Mucosa of descending colon (tissue), 3 donors: Measurements from ENCODE around the gene SUFU. TPM values are rescaled to one million over a fixed set of nuclear protein-coding genes. Genes with fewer than 3 reads are reported as not detected.

Source experiments
- ATAC-seq: fragments of 200-7000 bp; cut with Tn5 transposase; one replicate; pipeline ENCODE4 v1.9.1; 2020; ENCODE audit warnings: mild to moderate bottlenecking, moderate library complexity
- DNase-seq, 3 donors: peaks; one replicate each; pipeline ENCODE4 v3.0.0-alpha.2; 2020
- H3K36me3 ChIP-seq: fragments of 200-600 bp; one replicate; pipeline ENCODE4 v1.8.0; 2021; ENCODE audit warnings: low read depth, mild to moderate bottlenecking
- H3K4me1 ChIP-seq: fragments of 200-600 bp; one replicate; pipeline ENCODE4 v1.8.0; 2021; ENCODE audit warnings: low read depth, mild to moderate bottlenecking
- H3K4me3 ChIP-seq: fragments of 200-600 bp; one replicate; pipeline ENCODE4 v1.8.0; 2021; ENCODE audit warnings: mild to moderate bottlenecking
- H3K9me3 ChIP-seq: fragments of 200-600 bp; one replicate; pipeline ENCODE4 v1.8.0; 2021; ENCODE audit warnings: mild to moderate bottlenecking
- intact Hi-C, 2 donors: fragments of 100-400 bp; cut with DNase I in 1 of 2; cut with micrococcal nuclease in 1 of 2; formaldehyde crosslinking; loops; one replicate each; pipeline versions ENCODE4 v1.11.0 to v1.11.1; 2022; cut with DNase I, micrococcal nuclease
- total RNA-seq, 3 donors: library from RNA; stranded (reverse); fragmentation: NEBNext Ultra II Directional in 2 of 3; extraction: Animal tissue kit (Norgen Biotek cat#: 25700) in 2 of 3; gene quantifications; one replicate each; pipeline versions ENCODE4 v1.2.1 to v1.2.4, GENCODE V29; 2021 to 2023
- TF ChIP-seq, protein P1 (sequence below): fragments of 200-600 bp; IDR thresholded peaks from one replicate; pipeline ENCODE4 v1.8.0; 2022; ENCODE audit warnings: antibody characterized with exemption, mild to moderate bottlenecking
- donor health status: DM: no; HTN: no; CAD: no; lungs with moderate emphysema.
- donor health status: DM: no; HTN: no; CAD: no.
- donor health status: DM: no; HTN: yes; CAD: no.

Gene SUFU
- total RNA-seq, 3 donors from 2014 or later: 9.0 to 13.9 (median 9.5) TPM

GRCh38 chr10:102633848-102634247 is 130.1 kb downstream of the SUFU start:
- TF ChIP-seq, protein P1, sequence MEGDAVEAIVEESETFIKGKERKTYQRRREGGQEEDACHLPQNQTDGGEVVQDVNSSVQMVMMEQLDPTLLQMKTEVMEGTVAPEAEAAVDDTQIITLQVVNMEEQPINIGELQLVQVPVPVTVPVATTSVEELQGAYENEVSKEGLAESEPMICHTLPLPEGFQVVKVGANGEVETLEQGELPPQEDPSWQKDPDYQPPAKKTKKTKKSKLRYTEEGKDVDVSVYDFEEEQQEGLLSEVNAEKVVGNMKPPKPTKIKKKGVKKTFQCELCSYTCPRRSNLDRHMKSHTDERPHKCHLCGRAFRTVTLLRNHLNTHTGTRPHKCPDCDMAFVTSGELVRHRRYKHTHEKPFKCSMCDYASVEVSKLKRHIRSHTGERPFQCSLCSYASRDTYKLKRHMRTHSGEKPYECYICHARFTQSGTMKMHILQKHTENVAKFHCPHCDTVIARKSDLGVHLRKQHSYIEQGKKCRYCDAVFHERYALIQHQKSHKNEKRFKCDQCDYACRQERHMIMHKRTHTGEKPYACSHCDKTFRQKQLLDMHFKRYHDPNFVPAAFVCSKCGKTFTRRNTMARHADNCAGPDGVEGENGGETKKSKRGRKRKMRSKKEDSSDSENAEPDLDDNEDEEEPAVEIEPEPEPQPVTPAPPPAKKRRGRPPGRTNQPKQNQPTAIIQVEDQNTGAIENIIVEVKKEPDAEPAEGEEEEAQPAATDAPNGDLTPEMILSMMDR: no peak

DNA sequence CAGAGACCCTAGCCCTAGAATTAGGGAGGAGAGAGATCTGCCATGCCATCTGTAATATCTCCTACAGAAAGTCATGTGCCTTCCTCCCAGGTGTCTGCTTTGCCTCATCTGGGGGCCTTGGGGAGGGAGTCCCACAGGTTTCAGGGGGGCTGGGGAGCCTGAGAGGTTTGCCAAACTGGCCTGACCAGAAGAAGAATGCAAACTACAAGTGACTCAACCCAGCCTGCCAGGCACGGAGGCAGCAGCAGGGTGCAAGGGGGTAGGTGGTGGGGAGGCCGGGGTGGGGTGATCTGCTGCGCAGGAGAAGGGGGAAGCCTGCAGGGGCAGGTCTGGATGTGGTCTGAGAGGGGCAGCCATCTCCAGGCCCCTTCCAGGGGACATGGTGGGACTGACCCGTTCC is 130.9 kb downstream of the SUFU start:
- intact Hi-C loops: no loop called here
- Histone ChIP-seq H3K36me3 (no peaks in the 10 kb centered on the region), H3K4me3 (no peak overlapping the region), H3K4me1 (peaks cover 9% of the 10 kb centered on the region), H3K9me3 (no peaks in the 10 kb centered on the region)
- peak in 1 of 3 donors; percentile 43 for DNase-seq
- no peak for ATAC-seq
- TF ChIP-seq, protein P1: no peak

More at GRCh38 chr10:102633848-102634247, 130.1 kb downstream of the SUFU start:
- H3K4me1 ChIP-seq: peaks cover 9% of the 10 kb centered on the region
- H3K9me3 ChIP-seq: no peaks in the 10 kb centered on the region
- no peaks in the 10 kb centered on the region for H3K36me3 ChIP-seq
- intact Hi-C loops: no loop called here
- no peak overlapping the region for H3K4me3 ChIP-seq
- DNase-seq: peak in 2 of 3 donors; percentile 15 to 34
- no peak for ATAC-seq

DNA sequence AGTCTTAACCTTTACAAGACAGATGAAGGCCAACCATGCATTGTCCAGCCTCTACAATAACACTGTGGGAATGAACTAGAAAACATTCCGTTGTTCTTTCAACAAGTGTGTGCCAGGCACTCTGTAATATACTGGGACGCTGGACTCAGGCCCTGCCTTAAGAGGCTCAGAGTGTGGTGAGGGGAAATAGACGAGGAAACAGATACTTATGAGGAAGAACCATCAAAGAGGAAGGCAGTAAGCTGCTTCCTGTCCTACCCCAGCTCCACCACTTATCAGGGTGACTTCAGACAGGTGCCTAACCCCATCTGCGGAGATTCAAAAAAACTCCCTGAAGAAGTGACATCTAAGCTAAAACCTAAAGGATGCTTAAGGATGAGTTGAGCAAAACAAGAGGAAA is 131.6 kb downstream of the SUFU start:
- TF ChIP-seq, protein P1: no peak
- intact Hi-C loops: no loop called here
- H3K4me3 ChIP-seq: no peak overlapping the region
- H3K36me3 ChIP-seq: no peaks in the 10 kb centered on the region
- no peaks in the 10 kb centered on the region for H3K9me3 ChIP-seq
- ATAC-seq: peak; percentile 32
- DNase-seq: no peak
- H3K4me1 ChIP-seq: peaks cover 9% of the 10 kb centered on the region

DNA sequence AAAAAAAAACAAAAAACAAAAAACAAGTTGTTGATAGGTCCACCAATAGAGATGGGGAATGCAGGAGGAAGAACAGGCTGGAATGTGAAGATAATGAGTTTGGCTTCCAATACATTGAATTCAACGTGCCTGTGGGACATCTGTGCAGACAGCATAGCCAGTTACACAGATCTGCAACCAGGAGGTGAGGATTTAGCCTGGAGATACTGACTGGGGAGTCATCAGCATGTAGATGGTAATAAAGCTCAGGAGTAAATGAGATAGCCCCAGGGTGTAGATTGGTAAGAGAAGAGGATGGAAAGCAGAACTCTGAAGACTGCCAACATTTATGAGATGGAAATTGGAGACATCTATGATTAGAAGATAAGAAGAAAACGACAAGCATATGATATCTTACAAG is 135.8 kb downstream of the SUFU start:
- intact Hi-C loops: no loop called here
- Histone ChIP-seq H3K4me3 (no peak overlapping the region), H3K4me1 (peaks cover 5% of the 10 kb centered on the region), H3K36me3 (peaks cover 3% of the 10 kb centered on the region), H3K9me3 (no peaks in the 10 kb centered on the region)
- no peak for ATAC-seq
- TF ChIP-seq, protein P1: no peak
- no peak for DNase-seq

DNA sequence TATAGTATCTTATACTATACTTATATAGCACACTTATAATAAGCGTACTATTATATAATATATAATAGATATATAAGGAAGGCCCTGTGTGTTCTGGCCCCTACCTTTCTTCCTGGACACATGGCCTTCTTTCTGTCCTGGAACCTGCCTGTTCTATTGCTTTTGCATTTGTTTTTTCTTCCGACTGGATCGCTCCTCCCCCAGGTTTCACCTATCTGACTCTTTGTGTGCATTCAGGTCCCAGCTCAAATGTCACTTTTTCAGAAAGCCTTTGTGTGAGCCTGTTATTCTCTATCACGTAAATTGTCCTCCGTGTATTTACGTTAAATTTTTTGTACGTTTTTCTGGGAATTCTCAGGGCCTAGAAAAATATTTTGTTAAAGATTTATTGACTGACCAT is 137.6 kb downstream of the SUFU start:
- Histone ChIP-seq H3K4me3 (no peak overlapping the region), H3K36me3 (peaks cover 3% of the 10 kb centered on the region), H3K9me3 (no peaks in the 10 kb centered on the region), H3K4me1 (peaks cover 5% of the 10 kb centered on the region)
- DNase-seq (peak in 2 of 3 donors; percentile 8 to 58), ATAC-seq (no peak)
- intact Hi-C loops: no loop called here
- TF ChIP-seq, protein P1: no peak
